ENCODE data around the gene PHF10.
"Not testable (repeated sequence)": the region's sequence is repeated elsewhere in the genome, so short reads cannot be mapped to it uniquely, and the experiment has no call there.

Gene PHF10

DNA sequence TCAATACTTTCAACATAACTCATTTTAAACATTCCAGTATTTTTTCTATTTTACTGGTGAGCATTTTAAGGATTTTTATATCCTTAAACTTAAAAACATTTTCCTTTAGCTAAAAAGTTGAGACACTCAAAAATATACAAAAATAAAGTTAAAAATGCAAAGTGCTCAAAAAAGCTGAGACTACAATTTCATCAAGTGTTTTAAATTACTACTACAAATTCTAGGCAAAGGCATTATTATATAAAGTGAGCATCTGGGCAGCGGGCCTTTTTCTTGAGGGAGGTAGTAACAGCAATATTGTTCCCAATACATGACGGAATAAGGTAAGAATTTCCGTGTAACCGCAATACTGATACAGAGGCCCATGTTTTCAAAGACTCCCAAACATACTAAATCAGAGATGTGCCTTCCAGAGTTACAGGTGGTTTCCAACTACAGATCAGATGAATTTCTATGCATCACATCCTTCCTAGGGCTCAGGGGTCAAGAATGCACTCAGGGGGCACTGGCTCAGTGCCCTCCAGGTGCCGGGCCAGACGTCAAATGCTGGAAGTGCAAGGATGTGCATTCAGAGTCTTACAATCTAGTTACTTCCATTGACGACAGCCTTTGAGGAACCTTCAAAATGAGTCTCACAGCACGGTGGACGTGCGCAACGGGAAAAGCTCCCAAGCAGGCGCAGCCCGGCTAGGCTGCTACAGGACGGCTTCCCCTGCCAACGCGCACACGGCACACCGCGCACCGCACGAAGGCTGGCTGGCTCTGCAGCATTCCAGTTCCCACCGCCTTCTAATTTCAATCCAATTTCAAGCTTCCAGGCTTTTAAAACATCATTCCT lies 1.7 kb downstream of the PHF10 start:
- no peak for DNase-seq

DNA sequence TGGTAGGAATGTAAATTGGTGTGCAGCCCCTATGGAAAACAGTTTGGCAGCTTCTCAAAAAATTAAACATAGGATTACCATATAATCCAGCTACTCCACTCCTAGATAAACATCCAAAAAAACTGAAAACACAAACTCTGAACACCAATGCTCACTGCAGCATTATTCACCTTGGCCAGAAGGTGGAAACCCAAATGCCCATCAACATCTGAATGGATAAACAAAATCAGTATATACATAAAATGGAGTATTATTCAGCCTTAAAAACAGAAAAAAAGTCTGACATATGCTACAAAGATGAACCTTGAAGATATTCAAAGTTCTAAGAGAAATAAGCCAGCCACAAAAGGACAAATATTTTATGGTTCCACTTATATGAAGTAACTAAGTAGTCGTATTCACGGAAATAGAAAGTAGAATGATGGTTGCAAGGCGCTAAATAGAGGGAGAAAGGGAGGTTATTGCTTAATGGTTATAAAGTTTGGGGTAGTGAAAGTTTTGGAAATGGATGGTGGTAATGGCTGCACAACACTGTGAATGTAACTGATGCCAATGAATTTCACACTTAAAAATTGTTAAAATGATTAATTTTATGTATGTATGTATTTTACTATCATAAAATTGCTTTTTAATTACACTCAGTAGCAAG lies 4.0 kb downstream of the PHF10 start:
- DNase-seq: no peak

DNA sequence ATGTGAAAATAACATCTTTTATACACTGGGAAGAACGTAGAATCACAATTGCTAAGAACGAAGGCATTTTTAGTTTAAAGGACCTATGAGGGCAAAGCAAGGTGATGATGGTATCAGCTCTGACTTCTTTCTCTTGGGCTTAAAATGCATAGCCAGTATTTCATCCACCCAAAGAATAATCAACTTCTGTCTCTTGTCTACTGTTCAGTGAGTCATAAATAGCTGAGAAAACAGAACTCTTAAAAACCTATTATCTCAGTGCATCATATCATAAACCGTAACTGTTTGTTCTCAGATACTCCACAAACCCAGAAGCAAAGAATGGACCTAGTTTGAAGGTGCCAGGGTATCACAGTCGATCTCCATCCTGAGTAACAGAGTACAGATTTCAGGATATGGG lies 5.2 kb downstream of the PHF10 start:
- DNase-seq: no peak

DNA sequence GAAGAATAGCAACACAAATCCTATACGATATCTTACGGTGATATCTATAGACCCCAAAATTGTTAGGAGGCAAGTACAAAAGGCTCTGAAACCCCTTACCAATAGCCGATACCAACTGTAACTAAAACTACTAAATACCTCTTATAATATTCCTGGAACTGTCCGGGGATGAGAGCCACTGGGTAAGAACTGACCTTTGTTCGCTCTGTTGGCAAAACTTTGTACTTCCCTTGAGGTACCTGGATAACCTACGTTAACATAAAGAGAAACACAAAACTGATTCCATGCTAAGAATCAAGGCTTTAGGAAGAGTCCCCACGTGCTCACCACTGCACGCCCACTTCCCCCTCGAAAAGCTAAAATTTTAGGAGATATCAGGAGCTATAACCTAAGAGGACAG lies 9.7 kb downstream of the PHF10 start:
- DNase-seq: no peak

DNA sequence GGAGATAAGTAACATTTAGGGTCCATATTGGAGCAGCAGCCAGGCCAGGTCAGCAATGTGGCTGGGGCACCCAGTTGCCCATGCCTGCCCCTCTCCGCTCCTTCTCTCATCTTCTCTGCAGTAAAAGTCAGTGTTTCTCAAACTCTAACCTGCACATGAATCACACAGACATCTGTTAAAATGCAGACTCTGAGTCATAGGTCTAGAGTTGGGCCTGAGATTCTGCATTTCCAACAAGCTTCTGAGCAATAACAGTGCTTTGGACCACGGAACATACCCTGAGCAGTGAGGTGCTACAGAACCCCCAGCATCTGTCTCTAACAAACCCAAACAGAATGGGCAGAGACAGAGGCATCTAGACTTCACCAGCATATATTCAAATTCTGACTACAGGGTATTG lies 10.1 kb downstream of the PHF10 start:
- no peak for DNase-seq

DNA sequence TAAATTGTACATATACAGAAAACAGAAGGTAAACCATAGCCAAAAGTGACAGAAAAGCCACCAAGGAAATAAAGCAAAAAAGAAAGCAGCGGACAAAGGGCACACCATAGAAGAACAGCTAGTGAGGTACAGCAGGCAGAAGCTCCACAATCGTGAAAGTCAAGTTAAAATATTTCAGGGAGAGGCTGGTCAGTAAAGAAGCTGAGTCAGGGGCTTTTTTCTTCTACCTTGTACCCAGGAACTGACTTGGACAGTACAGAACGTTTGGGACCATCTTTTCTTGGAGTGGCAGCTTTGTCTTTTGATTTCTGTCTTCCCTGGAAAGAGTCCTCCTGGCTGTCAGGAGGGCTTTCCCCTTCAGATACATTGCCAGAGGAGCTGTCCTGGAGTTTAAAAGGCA lies 14.3 kb downstream of the PHF10 start:
- DNase-seq: no peak

DNA sequence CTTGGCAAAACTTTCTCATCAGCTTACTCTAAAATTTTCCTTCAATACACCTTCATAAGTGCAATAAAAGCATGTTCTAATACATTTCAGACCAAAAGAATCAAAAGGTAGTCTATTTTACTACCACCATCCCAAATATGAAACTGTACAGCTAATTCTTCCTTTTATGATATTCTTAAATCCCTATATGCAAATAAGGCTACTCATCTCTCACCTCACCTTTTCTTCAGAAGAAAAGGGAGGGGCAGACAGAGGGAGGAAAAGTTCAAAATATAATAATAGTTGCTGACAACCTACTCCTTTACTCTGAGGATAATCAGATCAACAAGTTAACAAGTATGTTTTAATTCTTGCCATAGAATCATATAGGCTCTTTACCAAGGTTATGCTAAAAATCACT lies 15.0 kb downstream of the PHF10 start:
- no peak for DNase-seq

DNA sequence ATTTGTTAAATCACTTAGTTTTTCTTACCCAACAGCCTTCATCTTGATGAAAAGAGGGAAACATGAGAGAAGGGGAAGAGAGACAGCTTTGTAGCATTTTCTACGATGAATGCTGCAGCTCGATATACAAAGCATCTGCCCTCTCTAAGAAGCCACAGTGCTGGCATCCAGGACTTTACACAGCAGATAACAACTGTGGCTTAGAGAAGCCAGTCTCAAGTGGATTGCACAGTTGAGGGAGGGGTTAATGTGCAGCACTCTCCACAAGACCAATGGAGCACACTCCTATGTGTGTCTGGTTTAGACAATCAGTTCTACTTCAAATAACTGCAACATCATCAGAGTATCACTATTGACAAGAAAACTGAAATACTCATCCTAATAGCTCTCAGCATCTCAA lies 16.5 kb downstream of the PHF10 start:
- DNase-seq: no peak

DNA sequence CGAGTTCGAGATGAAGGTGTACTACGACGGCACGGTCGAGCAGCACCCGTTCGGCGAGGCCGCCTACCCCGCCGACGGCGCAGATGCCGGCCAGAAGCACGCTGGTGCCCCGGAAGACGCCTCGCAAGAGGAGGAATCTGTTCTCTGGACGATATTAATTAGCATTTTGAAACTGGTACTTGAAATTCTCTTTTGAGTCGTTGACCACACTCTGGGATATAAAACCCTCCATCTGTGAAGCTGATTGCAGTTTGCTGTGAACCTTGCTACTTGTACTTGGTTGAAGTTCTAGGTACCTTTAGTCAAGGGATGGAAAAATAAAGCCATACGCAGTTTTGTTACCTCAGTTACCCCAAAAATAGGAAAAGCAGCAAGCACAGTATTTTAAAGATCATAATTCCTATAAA lies 21.5 kb downstream of the PHF10 start:
- DNase-seq: no peak

DNA sequence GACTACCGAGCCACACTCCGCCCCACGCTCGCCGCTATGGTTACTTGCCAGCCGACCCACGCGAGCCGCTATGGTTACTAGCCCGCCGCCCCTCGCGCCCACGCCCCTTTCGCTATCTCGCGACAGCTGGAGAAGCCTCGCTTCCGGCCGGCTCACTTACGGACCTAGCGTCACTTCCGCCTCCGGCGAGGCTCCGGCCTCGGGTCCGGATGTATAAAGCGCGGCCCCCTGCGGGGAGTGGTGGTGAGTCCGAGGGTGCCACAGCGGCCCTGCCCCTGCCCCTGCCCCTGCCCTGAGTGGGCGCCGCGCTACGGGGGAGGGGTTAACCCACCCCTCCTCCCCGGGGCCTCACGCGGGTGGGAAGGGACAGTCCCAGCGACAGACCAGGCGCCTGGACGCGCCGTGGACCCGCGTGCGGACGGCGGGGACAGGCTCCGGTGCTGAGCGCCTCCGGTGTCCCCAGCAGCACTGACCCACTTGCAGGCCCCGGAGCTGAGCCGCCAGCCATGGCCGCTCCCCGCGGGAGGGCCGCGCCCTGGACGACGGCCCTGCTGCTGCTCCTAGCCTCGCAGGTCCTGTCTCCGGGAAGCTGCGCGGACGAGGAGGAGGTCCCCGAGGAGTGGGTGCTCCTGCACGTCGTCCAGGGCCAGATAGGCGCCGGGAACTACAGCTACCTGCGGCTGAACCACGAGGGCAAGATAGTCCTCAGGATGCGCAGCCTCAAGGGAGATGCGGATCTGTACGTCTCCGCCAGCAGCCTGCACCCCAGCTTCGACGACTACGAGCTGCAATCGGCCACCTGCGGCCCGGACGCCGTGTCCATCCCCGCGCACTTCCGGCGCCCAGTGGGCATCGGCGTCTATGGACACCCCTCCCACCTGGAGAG lies 22.1 kb downstream of the PHF10 start, which contains the start of the genes C6orf120 and WDR27:
TSS of gene C6orf120 (plus strand) at position 173 of the 886 bp plus-strand sequence. CDS start at position 507, 334 bp downstream.
TSS of gene WDR27 (minus strand) at position 76 of the 886 bp plus-strand sequence. CDS start 13,024 bp downstream, outside the sequence.
- peak; percentile 73 for DNase-seq

DNA sequence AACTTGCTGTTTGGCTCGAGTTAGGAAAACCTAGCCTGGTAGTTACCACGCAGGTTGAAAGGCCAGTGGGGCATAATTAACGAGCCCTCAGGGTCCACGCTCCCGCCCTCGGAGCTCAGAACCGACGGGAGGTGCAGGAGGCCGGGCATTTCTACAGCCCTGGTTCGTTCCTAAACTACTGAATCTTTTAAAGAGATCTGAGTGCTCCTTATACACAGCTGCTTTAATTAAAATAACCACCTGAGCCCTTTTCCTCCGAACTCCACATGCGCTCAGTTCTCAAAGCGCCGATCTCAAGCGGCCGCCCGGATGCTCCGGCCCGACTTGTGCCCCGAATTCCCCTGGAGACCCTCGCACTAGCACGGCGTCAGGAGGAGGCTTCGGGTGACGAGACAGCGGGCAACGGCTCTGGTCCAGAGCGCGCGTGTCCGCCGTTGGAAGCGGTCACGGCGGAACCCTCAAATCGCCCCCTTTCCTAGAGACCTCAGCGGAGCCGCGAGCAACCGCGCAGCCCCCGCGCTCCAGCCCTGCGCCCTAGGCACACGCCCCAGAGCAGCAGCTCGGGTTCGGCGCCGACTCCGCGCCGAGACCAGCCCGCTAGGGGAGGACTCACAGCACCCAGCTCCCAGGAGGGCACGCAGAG lies 22.9 kb downstream of the PHF10 start:
- DNase-seq: no peak

DNA sequence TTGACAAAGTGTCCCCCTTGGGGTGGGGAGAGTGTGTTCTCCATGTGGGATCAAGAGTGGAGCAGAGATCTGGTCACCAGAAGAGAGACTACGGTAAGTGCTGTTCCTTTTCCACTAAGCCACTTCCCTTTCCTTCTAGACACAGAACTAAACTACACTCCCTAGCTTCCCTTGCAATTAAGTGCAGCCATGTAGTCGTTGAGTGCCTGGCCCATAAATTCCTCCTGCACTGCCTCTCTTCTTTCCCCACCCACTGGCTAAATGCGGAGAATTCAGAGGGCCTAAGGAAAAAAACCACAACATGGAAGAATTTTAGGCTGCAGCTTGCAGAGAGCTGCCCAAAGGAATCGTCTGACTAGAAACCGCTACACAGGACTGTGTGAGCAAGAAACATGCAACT lies 24.0 kb downstream of the PHF10 start:
- no peak for DNase-seq

DNA sequence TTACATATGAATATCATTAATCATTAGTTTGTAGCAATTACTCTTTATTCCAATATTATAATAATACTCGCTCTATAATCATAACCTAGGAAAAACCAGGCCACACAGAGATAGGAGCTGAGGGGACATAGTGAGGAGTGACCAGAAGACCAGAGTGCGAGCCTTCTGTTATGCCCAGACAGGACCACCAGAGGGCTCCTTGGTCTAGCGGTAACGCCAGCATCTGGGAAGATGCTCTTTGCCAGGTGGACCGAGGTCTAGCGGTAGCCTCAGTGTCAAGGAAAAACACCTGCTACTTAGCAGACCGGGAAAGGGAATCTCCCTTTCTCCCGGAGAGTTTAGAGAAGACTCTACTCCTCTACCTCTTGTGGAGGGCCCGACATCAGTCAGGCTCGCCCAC lies 27.2 kb downstream of the PHF10 start:
- not testable (repeated sequence) for DNase-seq

DNA sequence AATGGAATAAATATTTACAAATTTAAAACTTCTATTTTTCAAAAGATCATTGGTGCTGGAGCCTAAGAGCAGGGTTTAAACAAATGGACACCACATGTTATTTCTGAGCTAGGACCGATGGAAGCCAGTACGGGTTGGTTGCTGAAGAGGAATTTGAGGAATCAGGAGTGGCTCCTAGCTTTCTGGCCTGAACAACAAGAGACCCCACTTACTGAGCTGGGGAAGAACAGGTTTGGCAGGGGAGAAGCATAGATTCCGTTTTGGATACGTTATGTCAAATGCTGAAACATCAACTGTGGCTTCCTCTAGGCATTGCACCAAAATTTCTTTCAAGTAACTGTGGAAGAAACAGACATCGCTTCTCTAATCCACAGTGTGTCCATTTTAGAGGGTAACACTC lies 29.2 kb downstream of the PHF10 start:
- DNase-seq: no peak

DNA sequence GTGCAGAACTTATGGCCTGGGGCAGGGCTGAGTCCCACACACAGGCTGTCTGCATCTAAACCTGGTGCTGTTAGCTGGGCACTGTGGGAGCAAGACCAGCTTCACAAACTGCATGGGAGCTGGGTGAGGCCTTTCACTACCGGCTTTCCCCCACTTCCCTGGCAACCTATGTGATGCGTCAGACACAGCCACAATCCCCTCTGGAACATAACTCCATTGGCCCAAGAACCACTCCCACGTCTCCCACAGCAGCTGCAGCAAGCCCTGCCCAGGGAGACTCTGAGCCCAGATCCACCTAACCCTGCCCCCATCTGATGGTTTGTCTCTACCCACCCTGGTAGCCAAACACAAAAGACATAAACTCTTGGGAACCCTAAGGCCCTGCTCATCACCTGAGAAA lies 31.8 kb downstream of the PHF10 start:
- DNase-seq: no peak

DNA sequence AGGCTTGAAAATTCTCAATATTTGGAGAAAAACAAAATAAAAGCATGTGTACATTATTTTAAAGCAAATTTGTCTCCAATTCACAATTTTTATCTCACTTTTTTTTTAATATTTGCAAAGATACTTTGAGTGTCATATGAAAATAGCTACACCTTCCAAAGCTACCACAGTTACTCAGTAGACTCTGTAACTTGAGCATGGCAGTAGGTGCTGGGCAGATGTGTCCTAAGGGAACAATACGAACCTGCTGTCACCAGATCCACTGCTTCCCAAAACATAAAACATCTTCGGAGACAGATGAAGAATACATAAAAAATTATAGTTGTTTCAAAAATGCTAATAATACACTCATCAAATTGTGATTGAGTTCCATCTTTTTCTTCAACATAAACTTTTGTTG lies 33.0 kb downstream of the PHF10 start:
- DNase-seq: no peak

DNA sequence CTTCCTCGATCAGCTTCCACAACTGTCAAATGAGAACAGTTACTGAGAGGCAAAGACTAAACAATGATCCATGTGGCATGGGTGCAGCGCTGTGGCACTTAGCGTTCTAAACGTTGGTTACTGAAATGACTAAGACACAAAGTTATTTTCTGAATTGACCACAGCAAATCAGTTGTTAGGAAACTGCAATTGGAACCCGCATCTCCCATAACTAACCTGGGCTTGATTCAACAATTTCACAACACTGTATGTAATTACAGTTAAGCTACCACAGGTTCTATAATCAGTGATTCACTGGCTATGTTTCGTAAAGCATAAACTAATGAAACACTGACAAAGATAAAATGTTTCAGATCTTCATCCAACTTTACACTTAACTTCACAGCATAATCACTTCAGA lies 35.0 kb downstream of the PHF10 start:
- DNase-seq: no peak

DNA sequence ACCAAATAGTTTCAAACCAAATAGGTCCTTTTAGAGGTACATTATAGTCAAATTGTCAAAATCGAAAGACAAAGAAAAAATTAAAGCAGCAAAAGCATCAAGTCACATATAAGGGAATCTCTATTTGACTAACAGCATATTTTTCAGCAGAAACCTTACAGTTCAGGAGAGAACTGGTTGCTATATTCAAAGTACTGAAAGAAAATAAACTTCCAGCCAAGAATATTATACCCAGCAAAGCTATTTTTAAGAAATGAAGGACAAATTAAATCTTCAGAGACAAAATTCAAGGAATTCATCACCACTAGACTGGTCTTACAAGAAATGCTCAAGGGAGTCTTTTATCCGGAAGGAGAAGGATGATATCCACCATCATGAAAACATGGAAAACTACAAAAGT lies 38.4 kb downstream of the PHF10 start:
- no peak for DNase-seq

DNA sequence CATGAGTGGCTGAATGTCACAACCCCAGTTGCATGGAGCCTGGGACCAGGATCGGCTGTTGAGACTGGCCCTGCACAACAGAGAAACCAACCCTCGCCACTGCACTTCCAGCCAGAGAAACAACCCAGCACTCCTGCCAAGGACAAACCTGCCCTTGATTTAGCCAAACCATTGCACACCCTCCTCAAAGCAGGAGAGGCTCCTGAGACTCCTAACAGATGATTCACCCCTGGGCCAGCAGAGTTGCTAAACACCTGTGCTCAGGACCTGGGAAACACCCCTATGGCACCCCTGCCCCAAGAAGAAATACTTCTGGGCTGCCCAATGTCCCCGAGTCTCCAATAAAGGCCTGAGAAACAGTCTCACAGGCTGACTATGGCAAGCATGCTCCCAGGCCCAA lies 40.2 kb downstream of the PHF10 start:
- DNase-seq: no peak

DNA sequence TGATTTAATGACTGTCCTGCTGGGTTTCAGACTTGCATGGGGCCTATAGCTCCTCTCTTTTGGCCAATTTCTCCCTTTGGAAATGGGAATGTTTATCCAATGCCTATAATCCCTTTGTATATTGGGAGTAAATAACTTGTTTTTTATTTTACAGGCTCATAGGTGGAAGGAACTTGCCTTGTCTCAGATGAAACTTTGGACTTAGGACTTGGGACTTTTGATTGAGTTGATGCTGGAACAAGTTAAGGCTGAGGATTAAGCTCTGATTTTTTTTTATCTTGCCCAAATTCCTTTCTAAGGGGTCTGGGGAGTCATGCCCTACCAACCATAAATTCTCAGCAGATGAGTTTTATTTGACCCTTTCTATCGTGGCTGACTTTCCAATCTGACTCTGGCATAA lies 46.0 kb downstream of the PHF10 start:
- no peak for DNase-seq

DNA sequence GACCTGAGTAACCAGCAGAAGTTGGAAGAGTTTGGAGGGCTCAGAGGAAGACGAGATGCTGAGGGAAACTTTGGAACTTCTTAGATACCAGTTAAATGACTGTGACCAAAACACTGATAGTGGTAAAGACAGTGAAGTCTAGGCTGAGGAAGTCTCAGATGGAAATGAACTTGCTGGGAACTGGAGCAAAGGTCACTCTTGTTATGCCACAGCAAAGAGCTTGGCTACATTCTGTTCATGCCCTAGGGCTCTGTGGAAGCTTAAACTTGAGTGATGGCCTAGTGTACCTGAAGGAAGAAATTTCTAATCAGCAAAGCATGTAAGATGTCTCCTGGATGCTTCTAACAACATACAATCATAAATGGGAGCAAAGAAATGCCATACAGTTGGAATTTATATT lies 47.2 kb downstream of the PHF10 start:
- no peak for DNase-seq

DNA sequence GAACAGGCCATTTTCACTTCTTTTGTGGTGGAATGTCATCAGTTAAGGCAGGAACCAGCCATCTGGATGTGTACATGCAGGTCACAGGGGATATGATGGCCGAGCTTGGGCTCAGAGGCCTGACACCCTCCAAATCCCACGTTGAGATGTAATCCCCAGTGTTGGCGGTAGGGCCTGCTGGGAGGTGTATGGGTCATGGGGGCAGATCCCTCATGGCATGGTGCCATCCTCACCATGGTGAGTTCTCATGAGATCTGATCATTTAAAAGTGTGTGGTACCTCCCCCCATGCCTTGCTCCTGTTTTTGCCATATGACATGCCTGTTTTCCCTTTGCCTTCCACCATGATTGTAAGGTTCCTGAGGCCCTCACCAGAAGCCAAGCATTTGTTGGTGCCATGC lies 49.3 kb downstream of the PHF10 start:
- no peak for DNase-seq

DNA sequence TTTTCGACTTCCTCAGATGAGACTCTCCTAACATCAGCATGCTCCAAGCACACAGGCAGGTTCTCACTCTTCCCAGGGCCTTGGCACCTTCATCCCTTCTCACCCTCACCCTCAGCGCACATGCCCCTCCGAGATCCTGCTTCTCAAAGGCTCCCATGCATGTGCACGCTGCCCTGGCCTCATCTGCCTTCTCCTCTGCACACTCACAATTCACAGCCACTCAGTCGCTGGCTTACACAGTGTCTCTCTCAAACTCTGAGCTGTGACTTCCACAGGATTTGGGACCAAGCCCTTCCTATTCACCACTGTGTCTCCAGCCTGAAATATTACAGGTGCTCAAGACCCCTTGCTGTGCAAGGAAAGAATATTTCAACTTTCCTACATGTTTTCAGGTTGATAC lies 52.7 kb downstream of the PHF10 start:
- no peak for DNase-seq
